ENCODE data around the gene IPO4. TPM values are rescaled to one million over a fixed set of nuclear protein-coding genes. Genes with fewer than 3 reads are reported as not detected.
A peak's percentile ranks its signal among the peaks of the same experiment; 100 is the strongest.

IPO4 gene
- 10 to 100 TPM; 28.1 to 49.0 (median 31.3) TPM for total RNA-seq

GRCh38 chr14:24188251-24189058 is at the start of gene IPO4:
IPO4 (minus strand) TSS chr14:24188816; CDS start chr14:24188787, 29 bp downstream.
- 0% methylated on average over 25 to 41 of the region's 65 CpGs for WGBS, 2 donors
- Histone ChIP-seq H3K27ac (peak within 1 kb of the TSS in 2 of 3 donors; percentile 31 to 60), H3K36me3 (peaks cover 40 to 41% of the 10 kb centered on the region in 2 donors), H3K4me3 (replicated peaks in 1 of 3) (peak within 1 kb of the TSS; percentile 14 to 53 (median 43)), H3K27me3 (no peaks in the 10 kb centered on the region), H3K9me3 (no peaks in the 10 kb centered on the region), H3K4me1 (peaks cover 8 to 13% of the 10 kb centered on the region in 2 donors)
- TF ChIP-seq POLR2A (IDR thresholded peaks at IDR 0.05): peak in 1 of 2 donors; percentile 64
- TF ChIP-seq, protein P1, sequence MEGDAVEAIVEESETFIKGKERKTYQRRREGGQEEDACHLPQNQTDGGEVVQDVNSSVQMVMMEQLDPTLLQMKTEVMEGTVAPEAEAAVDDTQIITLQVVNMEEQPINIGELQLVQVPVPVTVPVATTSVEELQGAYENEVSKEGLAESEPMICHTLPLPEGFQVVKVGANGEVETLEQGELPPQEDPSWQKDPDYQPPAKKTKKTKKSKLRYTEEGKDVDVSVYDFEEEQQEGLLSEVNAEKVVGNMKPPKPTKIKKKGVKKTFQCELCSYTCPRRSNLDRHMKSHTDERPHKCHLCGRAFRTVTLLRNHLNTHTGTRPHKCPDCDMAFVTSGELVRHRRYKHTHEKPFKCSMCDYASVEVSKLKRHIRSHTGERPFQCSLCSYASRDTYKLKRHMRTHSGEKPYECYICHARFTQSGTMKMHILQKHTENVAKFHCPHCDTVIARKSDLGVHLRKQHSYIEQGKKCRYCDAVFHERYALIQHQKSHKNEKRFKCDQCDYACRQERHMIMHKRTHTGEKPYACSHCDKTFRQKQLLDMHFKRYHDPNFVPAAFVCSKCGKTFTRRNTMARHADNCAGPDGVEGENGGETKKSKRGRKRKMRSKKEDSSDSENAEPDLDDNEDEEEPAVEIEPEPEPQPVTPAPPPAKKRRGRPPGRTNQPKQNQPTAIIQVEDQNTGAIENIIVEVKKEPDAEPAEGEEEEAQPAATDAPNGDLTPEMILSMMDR (IDR thresholded peaks at IDR 0.05): peak in 1 of 6 experiments; percentile 22
- intact Hi-C loops (cut with DNase I): no loop called here
- DNase-seq: peak; percentile 97

DNA sequence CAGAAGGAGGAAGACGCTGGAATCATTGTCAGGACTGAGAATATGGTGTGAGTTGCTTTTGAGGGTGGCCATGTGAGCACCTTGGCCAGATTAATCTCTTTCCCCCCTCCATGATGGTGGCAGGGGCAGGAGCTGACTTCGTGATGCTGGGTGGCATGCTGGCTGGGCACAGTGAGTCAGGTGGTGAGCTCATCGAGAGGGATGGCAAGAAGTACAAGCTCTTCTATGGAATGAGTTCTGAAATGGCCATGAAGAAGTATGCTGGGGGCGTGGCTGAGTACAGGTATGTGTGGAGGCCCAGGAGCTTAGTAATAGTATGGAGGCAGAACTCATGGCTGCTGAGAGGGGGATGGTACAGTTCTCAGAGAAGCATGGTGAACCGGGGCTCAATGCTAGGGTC is 49.5 kb upstream of the IPO4 start:
- 88 to 93% methylated on average over 5 of the region's 5 CpGs for WGBS, 2 donors
- H3K27me3 ChIP-seq: no peaks in the 10 kb centered on the region
- H3K9me3 ChIP-seq: no peaks in the 10 kb centered on the region
- no peak overlapping the region for H3K27ac ChIP-seq
- TF ChIP-seq, protein P1 (IDR thresholded peaks at IDR 0.05): no peak
- TF ChIP-seq POLR2A (IDR thresholded peaks at IDR 0.05): no peak
- peaks cover 19 to 42% of the 10 kb centered on the region in 2 donors for H3K4me1 ChIP-seq
- DNase-seq: no peak
- intact Hi-C loops (cut with DNase I): loop anchor here (10.0 kb wide), 1 partner anchor 197 kb away; no protein-coding TSS in a partner anchor
- H3K36me3 ChIP-seq: peaks cover 50 to 57% of the 10 kb centered on the region in 2 donors
- H3K4me3 ChIP-seq (replicated peaks in 1 of 3): no peak overlapping the region

GRCh38 chr14:24237463-24237955 is 48.9 kb upstream of the IPO4 start:
- WGBS, 2 donors: 83 to 100% methylated on average over 2 of the region's 2 CpGs
- no peak for DNase-seq
- Histone ChIP-seq H3K27me3 (no peaks in the 10 kb centered on the region), H3K27ac (no peak overlapping the region), H3K36me3 (peaks cover 50 to 57% of the 10 kb centered on the region in 2 donors), H3K4me3 (replicated peaks in 1 of 3) (no peak overlapping the region), H3K9me3 (no peaks in the 10 kb centered on the region), H3K4me1 (peaks cover 21 to 43% of the 10 kb centered on the region in 2 donors)
- intact Hi-C loops (cut with DNase I): loop anchor here (10.0 kb wide), 1 partner anchor 197 kb away; no protein-coding TSS in a partner anchor
- TF ChIP-seq, protein P1 (IDR thresholded peaks at IDR 0.05): no peak
- TF ChIP-seq POLR2A (IDR thresholded peaks at IDR 0.05): no peak

- WGBS, 2 donors: 95 to 99% methylated on average over 6 of the region's 6 CpGs
- intact Hi-C loops (cut with DNase I): loop anchor here (10.0 kb wide), 1 partner anchor 198 kb away; no protein-coding TSS in a partner anchor
- Histone ChIP-seq H3K27ac (no peak overlapping the region), H3K27me3 (no peaks in the 10 kb centered on the region), H3K9me3 (no peaks in the 10 kb centered on the region), H3K4me1 (peaks cover 21 to 43% of the 10 kb centered on the region in 2 donors), H3K4me3 (replicated peaks in 1 of 3) (no peak overlapping the region), H3K36me3 (peaks cover 50 to 57% of the 10 kb centered on the region in 2 donors)
- DNase-seq: no peak
- TF ChIP-seq POLR2A (IDR thresholded peaks at IDR 0.05): no peak
- TF ChIP-seq, protein P1 (IDR thresholded peaks at IDR 0.05): no peak
Measured at GRCh38 chr14:24236689-24237462, 48.3 kb upstream of the IPO4 start.
